ENCODE data around the gene STX8. TPM values are rescaled to one million over a fixed set of nuclear protein-coding genes. Genes with fewer than 3 reads are reported as not detected.

Gene STX8
- total and polyA plus RNA-seq, 8 donors, result 21.6 to 559 (median 75.0) TPM

DNA sequence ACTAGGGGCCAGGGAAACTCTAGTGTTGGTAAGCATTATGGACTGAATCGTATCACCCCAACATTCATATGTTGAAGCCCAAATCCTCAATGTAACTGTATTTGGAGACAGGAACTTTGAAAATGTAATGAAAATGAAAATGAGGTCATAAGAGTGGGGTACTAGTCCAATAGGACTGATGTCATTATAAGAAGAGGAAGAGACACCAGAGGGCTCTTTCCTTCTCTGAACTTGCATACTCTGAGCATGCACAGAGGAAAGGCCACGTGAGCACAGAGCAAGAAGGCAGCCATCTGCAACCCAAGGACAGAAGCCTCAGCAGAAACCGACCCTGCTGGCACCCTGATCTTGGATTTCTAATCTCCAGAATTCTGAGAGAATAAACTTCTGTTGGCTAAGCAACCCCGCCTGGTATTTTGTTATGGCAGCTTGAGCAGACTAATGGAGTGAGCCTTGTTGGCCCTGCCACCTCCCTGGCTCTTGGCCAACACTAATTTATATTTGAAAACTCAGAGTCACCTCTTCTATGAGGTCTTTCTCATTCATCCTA is 280.9 kb downstream of the STX8 start:
- peaks cover 0 to 8% (median 0%) of the 10 kb centered on the region in 4 donors for H3K36me3 ChIP-seq
- H3K9me3 ChIP-seq, result no peaks in the 10 kb centered on the region
- peak in 1 of 2 donors; percentile 29 for DNase-seq
- peaks cover 3 to 28% (median 16%) of the 10 kb centered on the region in 4 donors for H3K4me1 ChIP-seq
- no peak overlapping the region for H3K4me3 ChIP-seq
- 74 to 83% (median 77%) methylated on average over 4 of the region's 4 CpGs for WGBS, 5 donors
- no peaks in the 10 kb centered on the region for H3K27me3 ChIP-seq
- no peak overlapping the region for H3K27ac ChIP-seq
- TF ChIP-seq POLR2A (IDR thresholded peaks at IDR 0.05) (no peak), POLR2AphosphoS5 (IDR thresholded peaks at IDR 0.05) (no peak), EP300 (IDR thresholded peaks at IDR 0.05) (no peak)
- TF ChIP-seq, protein P1, sequence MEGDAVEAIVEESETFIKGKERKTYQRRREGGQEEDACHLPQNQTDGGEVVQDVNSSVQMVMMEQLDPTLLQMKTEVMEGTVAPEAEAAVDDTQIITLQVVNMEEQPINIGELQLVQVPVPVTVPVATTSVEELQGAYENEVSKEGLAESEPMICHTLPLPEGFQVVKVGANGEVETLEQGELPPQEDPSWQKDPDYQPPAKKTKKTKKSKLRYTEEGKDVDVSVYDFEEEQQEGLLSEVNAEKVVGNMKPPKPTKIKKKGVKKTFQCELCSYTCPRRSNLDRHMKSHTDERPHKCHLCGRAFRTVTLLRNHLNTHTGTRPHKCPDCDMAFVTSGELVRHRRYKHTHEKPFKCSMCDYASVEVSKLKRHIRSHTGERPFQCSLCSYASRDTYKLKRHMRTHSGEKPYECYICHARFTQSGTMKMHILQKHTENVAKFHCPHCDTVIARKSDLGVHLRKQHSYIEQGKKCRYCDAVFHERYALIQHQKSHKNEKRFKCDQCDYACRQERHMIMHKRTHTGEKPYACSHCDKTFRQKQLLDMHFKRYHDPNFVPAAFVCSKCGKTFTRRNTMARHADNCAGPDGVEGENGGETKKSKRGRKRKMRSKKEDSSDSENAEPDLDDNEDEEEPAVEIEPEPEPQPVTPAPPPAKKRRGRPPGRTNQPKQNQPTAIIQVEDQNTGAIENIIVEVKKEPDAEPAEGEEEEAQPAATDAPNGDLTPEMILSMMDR (IDR thresholded peaks at IDR 0.05), result no peak
- intact Hi-C loops (cut with DNase I; ENCODE audit: low total_unique reads), result loop anchor here (5.0 to 10.0 kb wide), 2 partner anchors 132 to 300 kb away; no protein-coding TSS in a partner anchor

DNA sequence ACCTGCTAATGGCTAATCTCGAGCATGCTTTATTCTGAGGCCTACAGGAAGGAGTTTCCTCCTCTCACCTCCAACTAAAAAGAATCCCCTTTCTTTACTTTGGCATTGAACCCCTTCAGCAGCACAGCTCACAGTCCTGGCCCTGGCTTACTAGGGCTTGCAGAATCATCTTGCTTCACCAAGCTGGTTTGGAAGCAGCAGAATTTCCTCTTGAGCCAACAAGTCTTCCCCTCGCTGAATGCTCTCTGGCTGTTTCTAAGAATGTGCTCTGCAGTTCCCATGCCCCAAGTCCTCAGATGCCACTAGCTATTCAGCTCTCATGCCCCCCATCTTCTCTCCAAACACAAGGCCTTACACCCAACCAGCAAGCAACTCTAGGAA is 283.1 kb downstream of the STX8 start:
- no peaks in the 10 kb centered on the region for H3K27me3 ChIP-seq
- DNase-seq, result peak in 1 of 2 donors; percentile 23
- H3K4me3 ChIP-seq, result no peak overlapping the region
- H3K4me1 ChIP-seq, result peaks cover 3 to 24% (median 15%) of the 10 kb centered on the region in 4 donors
- no peaks in the 10 kb centered on the region for H3K9me3 ChIP-seq
- TF ChIP-seq POLR2A (IDR thresholded peaks at IDR 0.05) (no peak), POLR2AphosphoS5 (IDR thresholded peaks at IDR 0.05) (no peak), EP300 (IDR thresholded peaks at IDR 0.05) (no peak)
- TF ChIP-seq, protein P1 (IDR thresholded peaks at IDR 0.05), result no peak
- intact Hi-C loops (cut with DNase I; ENCODE audit: low total_unique reads), result loop anchor here (5.0 to 10.0 kb wide), 2 partner anchors 130 to 298 kb away; no protein-coding TSS in a partner anchor
- no peaks in the 10 kb centered on the region for H3K36me3 ChIP-seq
- 47 to 68% (median 56%) methylated on average over 2 of the region's 2 CpGs for WGBS, 5 donors
- H3K27ac ChIP-seq, result peak overlapping the region in 4 of 5 donors; percentile 46 to 80 (median 71)

DNA sequence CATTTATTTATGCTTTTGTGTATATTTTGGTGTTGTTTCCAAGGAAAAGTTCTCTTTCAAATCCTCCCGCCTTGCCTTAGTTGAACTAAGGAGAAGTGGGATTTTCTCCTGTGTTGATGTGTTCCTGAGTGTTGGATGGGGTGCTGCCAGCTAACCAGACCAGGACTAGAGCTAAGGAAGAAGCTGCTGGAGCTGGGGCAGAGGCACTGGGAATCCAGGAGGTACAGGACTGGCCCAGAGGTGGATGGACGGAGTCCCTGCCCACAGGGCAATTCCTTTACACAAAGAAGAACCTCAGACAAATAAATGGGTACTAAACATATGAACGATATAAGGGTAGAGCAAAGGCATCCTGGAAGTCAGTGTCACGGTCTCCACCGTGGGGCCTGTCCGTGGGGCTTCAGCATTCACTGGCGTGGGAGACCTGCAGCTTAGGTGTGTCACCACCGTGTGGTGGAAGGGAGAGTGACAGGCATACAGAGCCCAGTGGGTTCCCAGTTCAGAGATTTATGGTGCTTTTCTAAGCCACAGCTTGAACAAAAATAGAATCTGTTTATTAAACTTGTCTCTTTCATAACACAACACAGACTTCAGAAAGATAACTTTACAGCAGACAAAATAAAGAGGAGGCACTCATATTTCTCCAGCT is 283.6 kb downstream of the STX8 start:
- Histone ChIP-seq H3K4me3 (no peak overlapping the region), H3K9me3 (no peaks in the 10 kb centered on the region), H3K4me1 (peaks cover 3 to 24% (median 15%) of the 10 kb centered on the region in 4 donors), H3K36me3 (no peaks in the 10 kb centered on the region), H3K27ac (peak overlapping the region in 4 of 5 donors; percentile 46 to 80 (median 71)), H3K27me3 (no peaks in the 10 kb centered on the region)
- intact Hi-C loops (cut with DNase I; ENCODE audit: low total_unique reads), result loop anchor here (5.0 to 10.0 kb wide), 2 partner anchors 130 to 297 kb away; no protein-coding TSS in a partner anchor
- TF ChIP-seq, protein P1 (IDR thresholded peaks at IDR 0.05), result peak in 5 of 7 experiments; percentile 40 to 73 (median 65)
- TF ChIP-seq POLR2AphosphoS5 (IDR thresholded peaks at IDR 0.05) (peak in 1 of 3 donors; percentile 41), EP300 (IDR thresholded peaks at IDR 0.05) (no peak), POLR2A (IDR thresholded peaks at IDR 0.05) (no peak)
- peak; percentile 42 to 80 for DNase-seq
- 21 to 44% (median 35%) methylated on average over 8 of the region's 8 CpGs for WGBS, 5 donors

DNA sequence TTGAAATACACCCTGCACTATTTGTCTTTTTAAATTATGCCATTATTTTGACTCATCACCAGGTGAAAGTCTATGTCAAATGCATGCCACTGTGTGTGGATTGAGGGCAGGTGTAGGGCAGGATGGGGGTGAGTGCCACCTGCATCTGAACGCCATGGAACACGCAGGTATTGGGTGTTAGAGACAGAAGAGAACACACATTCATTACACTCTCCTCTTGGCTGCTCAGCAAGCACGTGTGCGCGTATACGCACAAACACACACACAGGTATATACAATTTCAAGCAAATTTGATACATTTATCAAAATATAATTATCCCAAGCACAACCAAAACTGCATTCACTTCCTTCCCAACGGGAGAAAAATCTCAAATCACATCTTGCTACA is 285.4 kb downstream of the STX8 start:
- intact Hi-C loops (cut with DNase I; ENCODE audit: low total_unique reads), result loop anchor here (5.0 to 10.0 kb wide), 2 partner anchors 128 to 295 kb away; no protein-coding TSS in a partner anchor
- DNase-seq, result no peak
- H3K9me3 ChIP-seq, result no peaks in the 10 kb centered on the region

More for the DNA sequence above, 285.4 kb downstream of the STX8 start:
- WGBS, 5 donors, result 66 to 89% (median 82%) methylated on average over 7 of the region's 7 CpGs
- no peak overlapping the region for H3K27ac ChIP-seq
- peaks cover 3 to 28% (median 18%) of the 10 kb centered on the region in 4 donors for H3K4me1 ChIP-seq
- H3K4me3 ChIP-seq, result no peak overlapping the region
- TF ChIP-seq POLR2A (IDR thresholded peaks at IDR 0.05) (no peak), POLR2AphosphoS5 (IDR thresholded peaks at IDR 0.05) (no peak), EP300 (IDR thresholded peaks at IDR 0.05) (no peak)
- TF ChIP-seq, protein P1 (IDR thresholded peaks at IDR 0.05), result no peak
- no peaks in the 10 kb centered on the region for H3K27me3 ChIP-seq
- H3K36me3 ChIP-seq, result no peaks in the 10 kb centered on the region

Data from stomach (tissue), 9 donors.